BE2C (cell line): ENCODE data around the gene ABHD17A.

Experiments used
- DNase-seq: peaks from one replicate; pipeline ENCODE4 v3.0.0-alpha.2; 2020
- H3K27me3 ChIP-seq: fragments of 250-450 bp; sonication (Bioruptor Pico); 2 replicates; pipeline ENCODE4 v1.5.1; 2020; ENCODE audit warnings: mild to moderate bottlenecking
- H3K36me3 ChIP-seq: fragments of 250-450 bp; sonication (Bioruptor Pico); 2 replicates; pipeline ENCODE4 v1.5.1; 2020; ENCODE audit warnings: mild to moderate bottlenecking
- H3K4me1 ChIP-seq: fragments of 250-450 bp; sonication (Bioruptor Pico); 2 replicates; pipeline ENCODE4 v1.5.1; 2020
- H3K4me3 ChIP-seq: 2 replicates; pipeline ENCODE4 v1.5.1; 2011; ENCODE audit warnings: low read depth, low read length
- H3K9me3 ChIP-seq: fragments of 250-450 bp; sonication (Bioruptor Pico); 2 replicates; pipeline ENCODE4 v1.5.1; 2020
- TF ChIP-seq, protein P1 (sequence below): IDR thresholded peaks from 2 replicates; pipeline ENCODE4 v1.5.1; 2012; ENCODE audit warnings: mild to moderate bottlenecking, low read depth, low read length

ABHD17A gene

GRCh38 chr19:1925544-1925943, 40.2 kb upstream of the ABHD17A start:
- H3K36me3 ChIP-seq = peaks cover 29% of the 10 kb centered on the region
- TF ChIP-seq, protein P1, sequence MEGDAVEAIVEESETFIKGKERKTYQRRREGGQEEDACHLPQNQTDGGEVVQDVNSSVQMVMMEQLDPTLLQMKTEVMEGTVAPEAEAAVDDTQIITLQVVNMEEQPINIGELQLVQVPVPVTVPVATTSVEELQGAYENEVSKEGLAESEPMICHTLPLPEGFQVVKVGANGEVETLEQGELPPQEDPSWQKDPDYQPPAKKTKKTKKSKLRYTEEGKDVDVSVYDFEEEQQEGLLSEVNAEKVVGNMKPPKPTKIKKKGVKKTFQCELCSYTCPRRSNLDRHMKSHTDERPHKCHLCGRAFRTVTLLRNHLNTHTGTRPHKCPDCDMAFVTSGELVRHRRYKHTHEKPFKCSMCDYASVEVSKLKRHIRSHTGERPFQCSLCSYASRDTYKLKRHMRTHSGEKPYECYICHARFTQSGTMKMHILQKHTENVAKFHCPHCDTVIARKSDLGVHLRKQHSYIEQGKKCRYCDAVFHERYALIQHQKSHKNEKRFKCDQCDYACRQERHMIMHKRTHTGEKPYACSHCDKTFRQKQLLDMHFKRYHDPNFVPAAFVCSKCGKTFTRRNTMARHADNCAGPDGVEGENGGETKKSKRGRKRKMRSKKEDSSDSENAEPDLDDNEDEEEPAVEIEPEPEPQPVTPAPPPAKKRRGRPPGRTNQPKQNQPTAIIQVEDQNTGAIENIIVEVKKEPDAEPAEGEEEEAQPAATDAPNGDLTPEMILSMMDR = no peak
- no peaks in the 10 kb centered on the region for H3K9me3 ChIP-seq
- no peak for DNase-seq
- no peaks in the 10 kb centered on the region for H3K27me3 ChIP-seq
- H3K4me3 ChIP-seq = no peak overlapping the region
- H3K4me1 ChIP-seq = no peaks in the 10 kb centered on the region; the same call in 1 of the 2 replicates

GRCh38 chr19:1924320-1924961, 39.1 kb upstream of the ABHD17A start:
- Histone ChIP-seq H3K9me3 (no peaks in the 10 kb centered on the region), H3K27me3 (no peaks in the 10 kb centered on the region), H3K36me3 (peaks cover 36% of the 10 kb centered on the region), H3K4me3 (no peak overlapping the region), H3K4me1 (no peaks in the 10 kb centered on the region)
- no peak for DNase-seq
- TF ChIP-seq, protein P1 = no peak

DNA sequence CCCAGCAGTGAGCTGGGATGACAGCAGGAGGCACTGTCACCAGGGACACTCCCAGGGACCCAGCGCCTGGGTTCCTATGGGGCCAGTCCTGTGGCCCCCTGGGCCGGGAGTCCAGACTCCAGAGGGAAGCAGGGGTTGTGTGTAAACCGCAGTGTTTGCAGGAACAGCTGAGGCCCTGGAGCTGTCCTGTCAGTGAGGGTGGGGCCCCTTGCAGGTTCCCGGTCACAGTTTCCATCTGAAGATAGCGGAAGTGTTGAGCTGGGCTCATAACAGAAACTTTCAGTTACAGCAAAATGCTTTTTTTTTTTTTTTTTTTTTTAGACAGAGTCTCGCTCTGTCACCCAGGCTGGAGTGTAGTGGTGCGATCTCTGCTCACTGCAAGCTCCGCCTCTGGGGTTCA, 38.0 kb upstream of the ABHD17A start:
- Histone ChIP-seq H3K36me3 (peaks cover 43% of the 10 kb centered on the region), H3K4me1 (no peaks in the 10 kb centered on the region), H3K27me3 (no peaks in the 10 kb centered on the region), H3K9me3 (no peaks in the 10 kb centered on the region), H3K4me3 (no peak overlapping the region)
- TF ChIP-seq, protein P1 = no peak
- DNase-seq = no peak

GRCh38 chr19:1922803-1923202, 37.5 kb upstream of the ABHD17A start:
- H3K4me3 ChIP-seq = no peak overlapping the region
- peaks cover 48% of the 10 kb centered on the region for H3K36me3 ChIP-seq

DNA sequence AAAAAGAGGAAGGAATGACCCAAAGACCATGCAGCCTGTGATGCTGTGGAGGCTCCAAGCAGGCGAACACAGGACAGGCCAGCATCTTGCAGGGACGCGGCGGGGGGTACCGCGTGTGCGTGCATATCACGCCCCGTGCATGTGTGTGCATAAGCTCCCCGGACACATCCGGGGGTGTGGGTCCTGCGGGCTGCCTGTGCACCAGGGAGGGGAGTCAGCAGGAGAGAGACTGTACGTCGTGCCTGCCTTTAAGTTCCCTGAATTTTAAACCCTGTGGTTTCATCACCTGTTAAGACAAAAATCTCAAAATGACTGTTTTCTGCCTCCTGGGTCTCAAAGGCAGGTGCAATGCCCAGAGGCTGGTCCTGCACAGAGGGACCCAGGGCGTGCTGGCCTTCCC, 36.5 kb upstream of the ABHD17A start:
- no peak for DNase-seq
- Histone ChIP-seq H3K4me3 (no peak overlapping the region), H3K4me1 (no peaks in the 10 kb centered on the region), H3K36me3 (peaks cover 50% of the 10 kb centered on the region), H3K27me3 (no peaks in the 10 kb centered on the region), H3K9me3 (no peaks in the 10 kb centered on the region)
- TF ChIP-seq, protein P1 = no peak

More at GRCh38 chr19:1922803-1923202, 37.5 kb upstream of the ABHD17A start:
- TF ChIP-seq, protein P1 = no peak
- Histone ChIP-seq H3K27me3 (no peaks in the 10 kb centered on the region), H3K4me1 (no peaks in the 10 kb centered on the region), H3K9me3 (no peaks in the 10 kb centered on the region)
- DNase-seq = no peak

DNA sequence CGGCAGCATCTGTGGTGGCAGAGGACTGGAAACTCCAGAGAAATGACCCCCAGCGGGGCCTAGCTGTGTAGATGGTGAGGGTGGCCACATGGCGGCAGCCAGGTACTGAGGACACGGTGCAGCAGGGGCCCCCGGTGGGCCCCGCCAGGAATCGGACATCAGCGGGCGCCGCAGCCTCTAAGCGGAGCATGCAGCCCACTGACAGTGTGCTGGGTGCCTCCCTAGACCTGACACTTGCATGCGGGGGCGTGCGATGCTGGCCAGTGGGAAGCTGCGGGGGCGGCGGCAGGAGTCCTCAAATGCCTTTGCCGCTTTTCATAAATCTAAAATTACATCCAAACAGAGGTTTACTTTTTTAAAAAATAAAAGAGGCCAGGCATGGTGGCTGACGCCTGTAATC, 36.0 kb upstream of the ABHD17A start:
- TF ChIP-seq, protein P1 = no peak
- H3K36me3 ChIP-seq = peaks cover 50% of the 10 kb centered on the region
- H3K27me3 ChIP-seq = no peaks in the 10 kb centered on the region

More for the DNA sequence above, 36.0 kb upstream of the ABHD17A start:
- Histone ChIP-seq H3K4me1 (no peaks in the 10 kb centered on the region), H3K9me3 (no peaks in the 10 kb centered on the region), H3K4me3 (no peak overlapping the region)
- no peak for DNase-seq
